ENCODE data around the gene ZNF619.

DNA sequence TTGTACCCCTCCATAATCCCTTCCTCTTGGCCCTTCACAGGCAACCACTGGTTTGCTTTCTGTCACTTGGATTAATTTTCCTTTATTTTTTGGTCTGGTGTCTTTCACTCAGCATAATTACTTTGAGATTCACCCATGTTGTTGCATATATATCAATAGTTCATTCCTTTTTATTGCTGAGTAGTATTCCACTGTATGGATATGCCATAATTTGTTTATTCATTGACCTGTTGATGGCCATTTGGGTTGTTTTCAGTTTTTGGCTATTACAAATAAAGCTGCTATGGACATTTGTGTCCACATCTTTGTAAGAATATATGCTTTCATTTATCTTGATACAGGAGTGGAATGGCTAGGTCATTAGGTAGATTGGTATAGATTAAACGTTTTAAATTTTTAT is 41.9 kb downstream of the ZNF619 start:
- TF ChIP-seq NRF1 (IDR thresholded peaks at IDR 0.05; ENCODE audit: low read depth, low read length) (no peak), POLR2AphosphoS5 (IDR thresholded peaks at IDR 0.05; ENCODE audit: low read depth, low read length) (no peak), SIN3A (IDR thresholded peaks at IDR 0.05; ENCODE audit: borderline replicate concordance, low read depth, low read length) (no peak), CTCF (IDR thresholded peaks at IDR 0.05) (no peak), ELF1 (IDR thresholded peaks at IDR 0.05) (no peak), SMC3 (IDR thresholded peaks at IDR 0.05; ENCODE audit: low read depth, low read length) (no peak), REST (IDR thresholded peaks at IDR 0.05; ENCODE audit: low read depth, low read length) (no peak), RCOR1 (IDR thresholded peaks at IDR 0.05; ENCODE audit: low read length) (no peak)
